H1 (cell line): ENCODE results near the gene PLCB1. TPM values are rescaled to one million over a fixed set of nuclear protein-coding genes. Genes with fewer than 3 reads are reported as not detected.

Source experiments
- CTCF ChIA-PET: fragments of 300-600 bp; sonication (Branson Sonifier 250); formaldehyde crosslinking; loops from one replicate; lab custom pipeline; 2021; ENCODE audit not compliant: partially characterized antibody; lab: Charles Lee
- POLR2A ChIA-PET: fragments of 300-600 bp; sonication (Branson Sonifier 250); formaldehyde crosslinking; loops from one replicate; lab custom pipeline; 2021; ENCODE audit warnings: inconsistent platforms; ENCODE audit not compliant: partially characterized antibody; lab: Charles Lee
- DNase-seq, 2 experiments: peaks; one replicate each; pipeline versions ENCODE4 v3.0.0 to v3.0.0-alpha.2; 2010 to 2022; ENCODE audit warnings: low spot score in 2 of 2, low read depth in 1 of 2, mixed read lengths in 1 of 2
- FAIRE-seq: peaks from 2 replicates; lab custom pipeline; 2011; peaks lifted over from hg19 to GRCh38; lab: Jason Lieb, UNC
- H2AFZ ChIP-seq: 2 replicates; pipeline ENCODE4 v1.8.1; 2012; ENCODE audit warnings: low read length, inconsistent platforms
- H2AK5ac ChIP-seq: 2 replicates; pipeline ENCODE4 v1.6.1; 2013; ENCODE audit warnings: low read depth, low read length
- H2BK120ac ChIP-seq: replicated peaks from 2 replicates; pipeline ENCODE3; 2013; ENCODE audit warnings: low read depth, low read length, inconsistent platforms
- H2BK12ac ChIP-seq: 2 replicates; pipeline ENCODE4 v1.6.1; 2013; ENCODE audit warnings: low read depth, low read length
- H2BK15ac ChIP-seq: 2 replicates; pipeline ENCODE4 v1.6.1; 2013; ENCODE audit warnings: low read length
- H2BK20ac ChIP-seq: 2 replicates; pipeline ENCODE4 v1.6.1; 2013; ENCODE audit warnings: low read length
- H2BK5ac ChIP-seq: 2 replicates; pipeline ENCODE4 v1.6.1; 2013; ENCODE audit warnings: low read depth, low read length
- H3K14ac ChIP-seq: 2 replicates; pipeline ENCODE4 v1.6.1; 2013; ENCODE audit warnings: inconsistent platforms; ENCODE audit not compliant: insufficient read length
- H3K18ac ChIP-seq: 2 replicates; pipeline ENCODE4 v1.6.1; 2013; ENCODE audit warnings: low read length; ENCODE audit errors: extremely low read depth
- H3K23ac ChIP-seq: 2 replicates; pipeline ENCODE4 v1.6.1; 2013; ENCODE audit warnings: inconsistent platforms; ENCODE audit not compliant: insufficient read length
- H3K23me2 ChIP-seq: 2 replicates; pipeline ENCODE4 v1.6.1; 2013; ENCODE audit warnings: low read depth, low read length
- H3K27ac ChIP-seq: 2 replicates; pipeline ENCODE4 v1.6.1; 2011; ENCODE audit warnings: low read depth, low read length, inconsistent platforms
- H3K27me3 ChIP-seq, 4 experiments: replicated peaks in 1 of 4; 1 replicate in 1 of 4; 2 replicates in 3 of 4; pipeline versions ENCODE4 v1.6.1 to v1.8.1; 2011 to 2013; ENCODE audit warnings: low read length in 3 of 4, mild to moderate bottlenecking in 3 of 4, inconsistent platforms in 2 of 4, mixed read lengths in 2 of 4, moderate library complexity in 1 of 4; ENCODE audit not compliant: control insufficient read depth in 3 of 4, insufficient read depth in 3 of 4; ENCODE audit errors: extremely low read depth in 1 of 4
- H3K36me3 ChIP-seq, 4 experiments: 2 replicates each; pipeline versions ENCODE4 v1.6.1 to v1.8.1; 2011 to 2013; ENCODE audit warnings: mild to moderate bottlenecking in 4 of 4, low read length in 3 of 4, moderate library complexity in 2 of 4, control low read depth in 1 of 4, inconsistent platforms in 1 of 4; ENCODE audit not compliant: insufficient read depth in 4 of 4, control insufficient read depth in 2 of 4
- H3K4ac ChIP-seq: replicated peaks from 2 replicates; pipeline ENCODE3; 2013; ENCODE audit warnings: low read length, low read depth, mixed read lengths, inconsistent platforms; ENCODE audit not compliant: insufficient read length
- H3K4me1 ChIP-seq, 4 experiments: replicated peaks in 1 of 4; 1 replicate in 1 of 4; 2 replicates in 3 of 4; pipeline versions ENCODE4 v1.6.1 to v1.8.1; 2011 to 2013; ENCODE audit warnings: low read length in 3 of 4, inconsistent platforms in 2 of 4, mixed read lengths in 1 of 4; ENCODE audit not compliant: insufficient read depth in 4 of 4, control insufficient read depth in 3 of 4
- H3K4me2 ChIP-seq, 2 experiments: 2 replicates each; pipeline versions ENCODE4 v1.6.1 to v1.8.1; 2011 to 2013; ENCODE audit warnings: low read depth in 2 of 2, low read length in 2 of 2, control low read depth in 1 of 2, inconsistent platforms in 1 of 2, mild to moderate bottlenecking in 1 of 2; ENCODE audit not compliant: insufficient read depth in 1 of 2
- H3K4me3 ChIP-seq, 4 experiments: fragments of 200-600, 300-600 bp in 1 of 4; sonication (generic), shearing (Covaris generic), sonication (Bioruptor Twin) in 1 of 4; 2 replicates each; pipeline versions ENCODE4 v1.5.1 to v1.8.1; 2011 to 2016; ENCODE audit warnings: low read length in 4 of 4, low read depth in 3 of 4, control low read depth in 2 of 4, inconsistent platforms in 2 of 4, mild to moderate bottlenecking in 2 of 4, mixed read lengths in 1 of 4, moderate library complexity in 1 of 4; ENCODE audit not compliant: insufficient read depth in 2 of 4; ENCODE audit errors: extremely low read depth in 1 of 4
- H3K56ac ChIP-seq: replicated peaks from 2 replicates; pipeline ENCODE3; 2013; ENCODE audit warnings: low read depth, mild to moderate bottlenecking, mixed read lengths, low read length, inconsistent platforms; ENCODE audit not compliant: insufficient read length
- H3K79me1 ChIP-seq: 2 replicates; pipeline ENCODE4 v1.6.1; 2013; ENCODE audit warnings: low read depth, low read length, control low read depth
- H3K79me2 ChIP-seq, 2 experiments: 2 replicates each; pipeline versions ENCODE4 v1.6.1 to v1.8.1; 2012 to 2013; ENCODE audit warnings: low read length in 2 of 2, mild to moderate bottlenecking in 2 of 2, inconsistent platforms in 1 of 2; ENCODE audit not compliant: insufficient read depth in 2 of 2, control insufficient read depth in 1 of 2
- H3K9ac ChIP-seq, 4 experiments: replicated peaks in 1 of 4; 1 replicate in 1 of 4; 2 replicates in 3 of 4; pipeline versions ENCODE4 v1.6.1 to v1.8.1; 2011 to 2013; ENCODE audit warnings: low read depth in 3 of 4, low read length in 3 of 4, control low read depth in 2 of 4, mild to moderate bottlenecking in 2 of 4, moderate library complexity in 2 of 4, inconsistent platforms in 1 of 4; ENCODE audit errors: extremely low read depth in 1 of 4
- H3K9me3 ChIP-seq, 2 experiments: 2 replicates each; pipeline versions ENCODE4 v1.6.1 to v1.8.1; 2012 to 2013; ENCODE audit warnings: mild to moderate bottlenecking in 2 of 2, moderate library complexity in 2 of 2, control low read depth in 1 of 2, inconsistent platforms in 1 of 2, low read depth in 1 of 2, low read length in 1 of 2, mixed read lengths in 1 of 2; ENCODE audit not compliant: insufficient read depth in 2 of 2
- H4K20me1 ChIP-seq, 2 experiments: replicated peaks in 1 of 2; 2 replicates each; pipeline versions ENCODE3 to v1.8.1; 2011 to 2013; ENCODE audit warnings: inconsistent platforms in 2 of 2, low read length in 2 of 2, mild to moderate bottlenecking in 1 of 2; ENCODE audit not compliant: insufficient read depth in 2 of 2, control insufficient read depth in 1 of 2
- H4K5ac ChIP-seq: 2 replicates; pipeline ENCODE4 v1.6.1; 2013; ENCODE audit warnings: low read length, low read depth, mixed read lengths, inconsistent platforms; ENCODE audit not compliant: insufficient read length
- H4K8ac ChIP-seq: 2 replicates; pipeline ENCODE4 v1.8.0; 2013; ENCODE audit warnings: mild to moderate bottlenecking, moderate library complexity, low read length, inconsistent platforms; ENCODE audit not compliant: insufficient read depth; ENCODE audit errors: extremely low read depth
- H4K91ac ChIP-seq: replicated peaks from 2 replicates; pipeline ENCODE3; 2013; ENCODE audit warnings: low read length, mixed read lengths, inconsistent platforms; ENCODE audit not compliant: insufficient read length
- CBX5 ChIP-seq: fragments of 300-800, 300-1000 bp; sonication (generic); IDR thresholded peaks from 2 replicates; pipeline ENCODE4 v1.7.1; 2016; ENCODE audit warnings: antibody characterized with exemption, low read length, low read depth
- CHD2 ChIP-seq: IDR thresholded peaks from 2 replicates; pipeline ENCODE4 v1.6.1; 2012; ENCODE audit warnings: low read length, improper control_type of control experiment
- HDAC2 ChIP-seq, 2 experiments: fragments of 300-600 bp in 1 of 2; sonication (generic) in 1 of 2; IDR thresholded peaks; 2 replicates each; pipeline ENCODE4 v1.6.1; 2011 to 2012; ENCODE audit warnings: low read depth in 2 of 2, low read length in 2 of 2, mild to moderate bottlenecking in 2 of 2, moderate library complexity in 2 of 2, borderline replicate concordance in 1 of 2, inconsistent platforms in 1 of 2
- MAFK ChIP-seq: IDR thresholded peaks from 2 replicates; pipeline ENCODE4 v1.6.1; 2012; ENCODE audit warnings: low read depth, mild to moderate bottlenecking, improper control_type of control experiment, low read length
- NRF1 ChIP-seq: IDR thresholded peaks from 2 replicates; pipeline ENCODE4 v1.6.1; 2011; ENCODE audit warnings: mild to moderate bottlenecking, low read depth, low read length, improper control_type of control experiment
- SAP30 ChIP-seq: fragments of 300-600 bp; sonication (generic); IDR thresholded peaks from 2 replicates; pipeline ENCODE4 v1.7.1; 2012; ENCODE audit warnings: low read length, moderate library complexity, mild to moderate bottlenecking, inconsistent platforms; ENCODE audit not compliant: insufficient read depth, insufficient replicate concordance
- SIN3A ChIP-seq, 2 experiments: IDR thresholded peaks in 1 of 2; conservative IDR thresholded peaks in 1 of 2; 2 replicates each; pipeline ENCODE4 v1.6.1; 2011 to 2012; ENCODE audit warnings: low read length in 2 of 2, improper control_type of control experiment in 1 of 2, low read depth in 1 of 2, mild to moderate bottlenecking in 1 of 2
- SIX5 ChIP-seq: IDR thresholded peaks from 2 replicates; pipeline ENCODE4 v1.6.1; 2011; ENCODE audit warnings: mild to moderate bottlenecking, low read depth, low read length
- SP1 ChIP-seq: IDR thresholded peaks from 2 replicates; pipeline ENCODE4 v1.6.1; 2011; ENCODE audit warnings: low read depth, low read length
- SUZ12 ChIP-seq: fragments of 200-600 bp; sonication (generic); IDR thresholded peaks from 2 replicates; pipeline ENCODE4 v1.6.1; 2012; ENCODE audit warnings: mild to moderate bottlenecking, inconsistent platforms, low read length, moderate library complexity, mixed read lengths
- TBP ChIP-seq: IDR thresholded peaks from 2 replicates; pipeline ENCODE4 v1.6.1; 2011; ENCODE audit warnings: low read depth, low read length, improper control_type of control experiment
- TEAD4 ChIP-seq: IDR thresholded peaks from 2 replicates; pipeline ENCODE4 v1.6.1; 2012; ENCODE audit warnings: low read depth, low read length, inconsistent platforms, mixed read lengths
- YY1 ChIP-seq: IDR thresholded peaks from 2 replicates; pipeline ENCODE4 v1.6.1; 2011; ENCODE audit warnings: low read depth, mild to moderate bottlenecking, low read length
- polyA plus RNA-seq, 7 experiments: library from polyadenylated mRNA; depleted of rRNA in 3 of 7; stranded (reverse) in 5 of 7; unstranded in 2 of 7; fragments of >200 nt in 5 of 7; fragments of 200-250 nt in 2 of 7; gene quantifications; 1 replicate in 5 of 7; 2 replicates in 1 of 7; 4 replicates in 1 of 7; pipeline versions ENCODE4 v1.2.1 to v1.2.3, GENCODE V29; 2011 to 2013; ENCODE audit warnings: missing spikeins in 2 of 7, mixed read lengths in 2 of 7
- total RNA-seq: library from RNA; stranded (reverse); fragmentation: NEBNext Ultra II Directional; extraction: Animal tissue kit (Norgen Biotek cat#: 25700); gene quantifications from 2 replicates; pipeline ENCODE4 v1.2.1, GENCODE V29; 2021
- TF ChIP-seq, protein P1 (sequence below): IDR thresholded peaks from 2 replicates; pipeline ENCODE4 v1.6.1; 2012; ENCODE audit warnings: inconsistent platforms
- TF ChIP-seq, protein P2 (sequence below): IDR thresholded peaks from 2 replicates; pipeline ENCODE4 v1.6.1; 2012; ENCODE audit warnings: inconsistent platforms

PLCB1 gene
- total and polyA plus RNA-seq, 2 of the 8 experiments (the other 6 are each of a cell fraction or from before 2014, with no cell fraction given): 2.6 to 9.1 TPM

DNA sequence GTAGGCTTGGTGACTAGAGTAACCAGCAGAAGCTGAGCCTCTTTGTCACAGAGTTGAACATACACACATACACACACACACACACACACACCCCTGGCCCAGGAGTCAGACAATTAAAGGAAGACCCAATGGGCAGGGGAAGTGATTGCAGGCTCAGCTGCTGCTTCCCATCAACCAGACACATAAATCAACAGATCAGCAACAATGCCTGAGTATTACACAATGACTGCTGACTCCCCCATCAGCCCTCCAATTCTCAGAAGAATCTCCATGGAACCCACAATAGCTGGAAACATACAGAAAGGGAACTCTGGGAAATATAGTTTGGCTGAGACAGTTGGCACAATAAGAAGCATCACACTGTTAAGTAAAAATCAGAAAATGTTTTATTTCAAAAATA, 666.4 kb downstream of the PLCB1 start:
- no peak overlapping the region for H3K4me3 ChIP-seq
- H3K14ac ChIP-seq: no peak overlapping the region
- H2BK15ac ChIP-seq: no peak overlapping the region
- no peak overlapping the region for H4K5ac ChIP-seq
- H3K27me3 ChIP-seq: no peaks in the 10 kb centered on the region
- no peak overlapping the region for H2BK120ac ChIP-seq
- H2BK12ac ChIP-seq: no peak overlapping the region
- no peak overlapping the region for H3K18ac ChIP-seq
- H3K4me2 ChIP-seq: no peak overlapping the region
- no peak overlapping the region for H2AK5ac ChIP-seq
- H3K4me1 ChIP-seq: no peaks in the 10 kb centered on the region
- H4K91ac ChIP-seq: no peak overlapping the region
- DNase-seq (no peak), FAIRE-seq (no peak)
- no peaks in the 10 kb centered on the region for H3K23me2 ChIP-seq
- H3K56ac ChIP-seq: no peak overlapping the region
- ChIA-PET POLR2A (no interaction called here), CTCF (interaction anchor here (1.2 kb wide), 1 partner anchor 9 kb away, joined by 3 read pairs; no protein-coding TSS in a partner anchor)
- no peak overlapping the region for H2AFZ ChIP-seq
- no peak overlapping the region for H3K23ac ChIP-seq
- H2BK20ac ChIP-seq: no peak overlapping the region
- H3K4ac ChIP-seq: no peak overlapping the region
- no peak overlapping the region for H3K9ac ChIP-seq
- no peak overlapping the region for H3K27ac ChIP-seq
- H3K9me3 ChIP-seq: no peaks in the 10 kb centered on the region
- no peaks in the 10 kb centered on the region for H3K36me3 ChIP-seq
- no peak overlapping the region for H2BK5ac ChIP-seq
- H3K79me2 ChIP-seq: no peaks in the 10 kb centered on the region
- H3K79me1 ChIP-seq: no peaks in the 10 kb centered on the region
- no peaks in the 10 kb centered on the region for H4K20me1 ChIP-seq
- no peak overlapping the region for H4K8ac ChIP-seq
- no peak for TF ChIP-seq HDAC2 (IDR thresholded peaks at IDR 0.05; ENCODE audit: borderline replicate concordance in 1 of 2, low read depth in 2 of 2, low read length in 2 of 2)
- TF ChIP-seq SIX5: no peak
- no peak for TF ChIP-seq TEAD4
- TF ChIP-seq SAP30: no peak
- TF ChIP-seq CBX5: no peak
- no peak for TF ChIP-seq SIN3A (conservative IDR thresholded peaks at IDR 0.05 in 1 of 2, IDR thresholded peaks at IDR 0.05 in 1 of 2; ENCODE audit: low read depth in 1 of 2, low read length in 2 of 2)
- TF ChIP-seq YY1: no peak
- no peak for TF ChIP-seq CHD2
- TF ChIP-seq SP1: no peak
- TF ChIP-seq, protein P1, sequence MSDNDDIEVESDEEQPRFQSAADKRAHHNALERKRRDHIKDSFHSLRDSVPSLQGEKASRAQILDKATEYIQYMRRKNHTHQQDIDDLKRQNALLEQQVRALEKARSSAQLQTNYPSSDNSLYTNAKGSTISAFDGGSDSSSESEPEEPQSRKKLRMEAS: no peak
- no peak for TF ChIP-seq NRF1
- no peak for TF ChIP-seq TBP
- TF ChIP-seq, protein P2, sequence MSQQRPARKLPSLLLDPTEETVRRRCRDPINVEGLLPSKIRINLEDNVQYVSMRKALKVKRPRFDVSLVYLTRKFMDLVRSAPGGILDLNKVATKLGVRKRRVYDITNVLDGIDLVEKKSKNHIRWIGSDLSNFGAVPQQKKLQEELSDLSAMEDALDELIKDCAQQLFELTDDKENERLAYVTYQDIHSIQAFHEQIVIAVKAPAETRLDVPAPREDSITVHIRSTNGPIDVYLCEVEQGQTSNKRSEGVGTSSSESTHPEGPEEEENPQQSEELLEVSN: no peak
- TF ChIP-seq MAFK: no peak
- no peak for TF ChIP-seq SUZ12
